Activated T-helper 2 cell treated with anti-CD3 and anti-CD28 coated beads, Interferon-gamma antibody, Interleukin-2, Interleukin-4, amounts not matched to agents 10 μg/mL and 5 μg/mL and 100 μg/mL, durations not matched to agents 14 hours and 24 hours and 36 hours (primary cell): ENCODE measurements around the gene BASP1. TPM values are rescaled to one million over a fixed set of nuclear protein-coding genes. Genes with fewer than 3 reads are reported as not detected.
"Not testable (repeated sequence)": the region's sequence is repeated elsewhere in the genome, so short reads cannot be mapped to it uniquely, and the experiment has no call there.

Source experiments
- DNase-seq: peaks from one replicate; pipeline ENCODE4 v3.0.0; 2021; ENCODE audit warnings: low spot score
- H3K27ac Mint-ChIP-seq: one replicate; pipeline ENCODE4 v1.8.0; 2021; ENCODE audit warnings: mixed read lengths
- H3K27me3 Mint-ChIP-seq: one replicate; pipeline ENCODE4 v1.8.0; 2021; ENCODE audit warnings: low read depth, mixed read lengths
- H3K36me3 Mint-ChIP-seq: one replicate; pipeline ENCODE4 v1.8.0; 2021; ENCODE audit warnings: low read depth, mixed read lengths
- H3K4me1 Mint-ChIP-seq: one replicate; pipeline ENCODE4 v1.8.0; 2021; ENCODE audit warnings: low read depth, mixed read lengths
- H3K4me3 Mint-ChIP-seq: one replicate; pipeline ENCODE4 v1.8.0; 2021; ENCODE audit warnings: low read depth, mild to moderate bottlenecking, moderate library complexity, mixed read lengths
- H3K9me3 Mint-ChIP-seq: one replicate; pipeline ENCODE4 v1.8.0; 2021; ENCODE audit warnings: mixed read lengths
- intact Hi-C: fragments of 100-400 bp; cut with micrococcal nuclease; formaldehyde crosslinking; loops from one replicate; pipeline ENCODE4 v1.15.1; 2023
- total RNA-seq: library from RNA; stranded (reverse); gene quantifications from 2 replicates; pipeline ENCODE4 v1.2.3, GENCODE V29; 2022

The BASP1 gene
- total RNA-seq, 1 donor from 2014 or later, result 0.73 TPM

DNA sequence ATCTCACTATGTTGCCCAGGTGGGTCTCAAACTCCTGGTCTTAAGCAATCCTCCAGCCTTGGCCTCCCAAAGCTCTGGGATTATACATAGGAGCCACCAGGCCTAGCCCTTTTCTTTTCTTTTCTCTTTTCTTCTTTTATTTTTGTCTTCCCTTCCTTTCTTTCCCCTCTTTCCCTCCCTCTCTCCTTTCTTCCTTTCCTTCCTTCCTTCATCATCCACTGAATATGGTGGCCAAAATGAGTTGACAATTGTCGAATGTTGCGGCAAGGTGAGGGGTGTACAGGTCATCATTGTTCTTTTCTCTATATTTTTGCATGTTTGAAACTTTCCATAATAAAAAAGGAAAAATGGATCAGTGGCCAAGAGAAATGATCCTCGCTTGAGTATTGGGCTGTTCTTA lies 32.1 kb upstream of the BASP1 start:
- DNase-seq, result no peak
- H3K27me3 Mint-ChIP-seq, result no peaks in the 10 kb centered on the region
- H3K27ac Mint-ChIP-seq, result no peak overlapping the region
- no peak overlapping the region for H3K4me3 Mint-ChIP-seq
- no peaks in the 10 kb centered on the region for H3K9me3 Mint-ChIP-seq
- H3K4me1 Mint-ChIP-seq, result peaks cover 2% of the 10 kb centered on the region
- no peaks in the 10 kb centered on the region for H3K36me3 Mint-ChIP-seq
- intact Hi-C loops, result loop anchor here (10.0 kb wide), 1 partner anchor 491 kb away; no protein-coding TSS in a partner anchor

DNA sequence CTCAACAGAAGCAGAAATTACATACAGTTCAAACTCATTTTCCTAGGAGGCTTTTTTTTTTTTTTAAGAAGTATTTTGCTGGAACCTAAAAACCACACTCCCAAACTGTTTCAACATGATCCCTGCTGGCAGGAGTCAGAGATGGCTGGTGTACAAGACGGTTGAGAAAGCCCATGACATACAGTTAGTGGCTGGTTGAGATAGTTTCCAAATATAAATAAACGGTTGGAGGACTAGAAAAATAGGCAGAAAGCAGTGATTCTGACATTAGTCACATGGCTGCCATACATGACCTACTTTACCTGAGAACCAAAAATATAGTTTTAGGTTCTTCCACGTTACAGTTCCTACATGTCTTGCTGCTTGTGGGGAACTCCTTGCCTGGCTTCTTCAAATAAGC lies 31.7 kb upstream of the BASP1 start:
- peaks cover 2% of the 10 kb centered on the region for H3K4me1 Mint-ChIP-seq
- H3K9me3 Mint-ChIP-seq, result no peaks in the 10 kb centered on the region
- intact Hi-C loops, result loop anchor here (10.0 kb wide), 1 partner anchor 491 kb away; no protein-coding TSS in a partner anchor
- no peak for DNase-seq
- H3K36me3 Mint-ChIP-seq, result no peaks in the 10 kb centered on the region
- no peak overlapping the region for H3K27ac Mint-ChIP-seq
- H3K27me3 Mint-ChIP-seq, result no peaks in the 10 kb centered on the region
- H3K4me3 Mint-ChIP-seq, result no peak overlapping the region

DNA sequence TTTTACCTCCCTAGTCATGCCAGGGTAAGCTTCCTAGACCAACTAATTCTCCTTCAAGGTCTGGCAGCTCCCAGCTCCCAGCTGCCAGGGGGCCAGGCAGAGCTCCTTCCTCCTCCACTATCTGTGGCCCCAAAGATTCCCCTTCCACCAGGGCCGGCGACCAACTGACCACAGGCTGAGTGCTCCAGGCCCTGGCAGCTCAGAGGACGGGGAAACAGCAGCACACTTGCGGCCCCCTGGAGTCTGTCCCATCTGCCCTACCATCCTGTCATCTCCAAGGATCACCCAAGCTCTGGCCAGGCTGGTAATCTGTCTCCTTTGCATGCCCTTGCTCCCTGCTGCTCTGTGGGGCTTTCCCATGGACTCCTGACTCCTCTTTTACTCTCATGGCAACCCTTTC lies 31.2 kb upstream of the BASP1 start:
- no peak overlapping the region for H3K4me3 Mint-ChIP-seq
- no peak overlapping the region for H3K27ac Mint-ChIP-seq
- no peaks in the 10 kb centered on the region for H3K36me3 Mint-ChIP-seq
- intact Hi-C loops, result loop anchor here (10.0 kb wide), 1 partner anchor 491 kb away; no protein-coding TSS in a partner anchor
- H3K9me3 Mint-ChIP-seq, result no peaks in the 10 kb centered on the region
- H3K27me3 Mint-ChIP-seq, result no peaks in the 10 kb centered on the region
- peaks cover 2% of the 10 kb centered on the region for H3K4me1 Mint-ChIP-seq
- no peak for DNase-seq

DNA sequence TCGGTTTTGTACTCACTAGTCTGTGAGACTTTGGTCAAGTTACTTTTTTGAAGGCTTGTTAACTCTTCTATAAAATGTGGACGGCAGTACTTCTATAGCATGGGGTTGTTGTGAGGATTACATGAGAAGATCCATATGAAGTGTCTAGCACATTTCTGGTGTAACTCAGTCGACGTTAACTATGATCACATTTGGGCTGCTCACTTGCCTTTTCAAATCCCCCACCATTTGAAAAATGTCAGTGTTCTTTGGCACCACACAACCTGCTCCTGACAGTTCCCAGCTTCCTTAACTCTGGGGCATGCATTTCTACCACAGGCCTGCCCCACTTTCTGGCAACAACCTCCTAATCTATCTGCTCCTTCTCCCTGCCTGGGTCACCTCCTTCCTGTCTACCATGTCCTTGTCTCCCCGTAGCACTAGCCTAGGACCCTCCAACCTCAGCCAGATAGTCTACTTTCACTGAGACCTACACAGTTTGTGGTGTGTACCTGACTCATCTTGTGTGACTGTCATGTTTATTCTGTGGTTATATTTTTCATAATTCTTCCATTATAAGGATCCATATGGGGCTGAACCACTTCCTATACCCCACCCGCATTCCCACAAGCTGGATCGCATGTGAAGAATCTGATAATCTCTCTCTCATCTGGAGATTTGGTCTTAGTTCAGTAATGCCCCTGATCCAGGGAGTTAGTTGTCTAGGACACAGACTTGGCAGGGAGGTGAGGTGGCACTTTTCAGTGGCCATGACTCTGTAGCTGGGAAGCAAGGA lies 30.2 kb upstream of the BASP1 start:
- Mint-ChIP-seq H3K4me1 (no peaks in the 10 kb centered on the region), H3K9me3 (no peaks in the 10 kb centered on the region), H3K4me3 (no peak overlapping the region), H3K36me3 (no peaks in the 10 kb centered on the region), H3K27ac (no peak overlapping the region), H3K27me3 (no peaks in the 10 kb centered on the region)
- DNase-seq, result no peak
- intact Hi-C loops, result loop anchor here (10.0 kb wide), 1 partner anchor 492 kb away; no protein-coding TSS in a partner anchor

DNA sequence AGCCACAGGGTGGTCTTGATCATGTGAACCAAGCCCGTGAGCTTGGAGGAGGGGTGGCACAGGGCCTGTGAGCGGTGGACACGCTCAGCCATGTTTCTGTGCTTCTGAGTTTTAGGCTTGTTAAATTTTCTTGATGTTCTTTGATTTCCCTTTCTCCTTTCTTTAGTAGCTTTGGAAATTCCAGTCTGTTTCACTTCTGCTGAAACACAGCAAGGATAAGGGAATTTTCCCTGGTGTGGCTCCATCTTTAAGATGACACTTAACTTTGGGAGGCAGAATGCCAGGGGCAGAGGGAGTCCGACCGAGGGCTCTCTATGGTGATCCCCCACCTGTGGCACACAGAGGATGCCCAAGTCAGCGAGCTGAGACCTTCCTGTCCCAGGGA lies 29.7 kb upstream of the BASP1 start:
- Mint-ChIP-seq H3K9me3 (no peaks in the 10 kb centered on the region), H3K27me3 (no peaks in the 10 kb centered on the region), H3K27ac (no peak overlapping the region), H3K4me1 (no peaks in the 10 kb centered on the region), H3K36me3 (no peaks in the 10 kb centered on the region), H3K4me3 (no peak overlapping the region)
- intact Hi-C loops, result loop anchor here (10.0 kb wide), 1 partner anchor 493 kb away; no protein-coding TSS in a partner anchor
- no peak for DNase-seq

DNA sequence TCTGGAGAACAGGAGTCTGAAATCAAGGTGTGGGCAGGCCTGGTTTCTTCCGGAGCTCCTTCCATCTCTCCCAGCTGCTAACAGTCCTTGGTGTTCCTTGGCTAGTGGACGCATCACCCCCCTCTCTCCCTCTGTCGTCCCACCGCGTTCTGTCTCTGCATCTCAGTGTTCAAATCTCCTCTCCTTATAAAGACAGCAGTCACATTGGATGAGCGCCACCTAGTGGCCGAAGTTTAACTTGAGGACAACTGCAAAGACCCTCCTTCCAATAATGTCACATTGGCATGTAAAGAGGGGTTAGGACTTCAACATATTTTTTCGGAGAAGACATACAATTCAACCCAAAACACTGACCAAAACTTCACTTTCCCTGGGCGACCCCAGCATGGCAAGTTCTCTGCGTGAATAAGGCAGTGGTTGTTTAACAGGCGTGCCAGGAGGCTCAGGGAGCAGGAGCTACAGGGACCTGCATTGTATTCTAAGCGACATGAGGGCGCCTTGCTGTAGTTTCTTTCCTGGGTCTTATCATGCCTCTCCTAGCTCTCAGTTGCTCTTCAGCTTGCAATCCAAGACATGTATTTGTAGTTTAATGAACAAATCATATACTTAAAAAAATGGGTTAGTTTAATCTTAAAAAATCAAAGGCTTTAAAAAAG lies 27.9 kb upstream of the BASP1 start:
- no peak overlapping the region for H3K4me3 Mint-ChIP-seq
- no peaks in the 10 kb centered on the region for H3K36me3 Mint-ChIP-seq
- intact Hi-C loops, result loop anchor here (1.0 to 10.0 kb wide), 3 partner anchors 255 to 495 kb away; no protein-coding TSS in a partner anchor
- no peaks in the 10 kb centered on the region for H3K9me3 Mint-ChIP-seq
- peak; percentile 22 for DNase-seq
- H3K27me3 Mint-ChIP-seq, result no peaks in the 10 kb centered on the region
- H3K4me1 Mint-ChIP-seq, result no peaks in the 10 kb centered on the region
- no peak overlapping the region for H3K27ac Mint-ChIP-seq

DNA sequence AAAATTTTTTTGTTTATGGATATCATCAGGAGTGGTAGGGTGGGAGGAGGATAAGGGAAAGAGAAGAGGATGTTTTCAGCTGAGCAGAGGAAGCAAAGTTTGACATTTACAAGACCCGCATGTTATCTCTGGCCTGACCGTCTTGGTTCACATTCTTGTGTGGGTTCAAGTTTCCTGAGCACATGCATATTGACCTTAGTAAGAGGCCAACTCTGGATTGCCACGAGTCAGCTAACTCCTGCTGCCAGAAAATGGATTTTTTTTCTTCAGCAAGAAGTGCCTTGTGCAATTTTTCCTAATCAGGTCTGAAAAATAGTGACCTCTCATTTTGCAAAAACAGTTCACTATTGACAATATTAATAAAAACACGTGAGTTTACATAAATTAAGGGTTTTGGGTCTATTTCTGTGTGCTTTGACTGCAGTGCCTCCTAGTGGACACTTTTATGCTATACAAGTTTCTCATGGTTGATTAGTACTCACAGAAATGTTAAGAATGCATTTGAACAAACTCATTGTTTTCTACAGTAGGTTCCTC lies 27.1 kb upstream of the BASP1 start:
- Mint-ChIP-seq H3K9me3 (no peaks in the 10 kb centered on the region), H3K36me3 (no peaks in the 10 kb centered on the region), H3K27me3 (no peaks in the 10 kb centered on the region), H3K4me1 (no peaks in the 10 kb centered on the region), H3K4me3 (no peak overlapping the region), H3K27ac (no peak overlapping the region)
- DNase-seq, result no peak
- intact Hi-C loops, result loop anchor here (1.0 kb wide), 1 partner anchor 399 kb away; no protein-coding TSS in a partner anchor

DNA sequence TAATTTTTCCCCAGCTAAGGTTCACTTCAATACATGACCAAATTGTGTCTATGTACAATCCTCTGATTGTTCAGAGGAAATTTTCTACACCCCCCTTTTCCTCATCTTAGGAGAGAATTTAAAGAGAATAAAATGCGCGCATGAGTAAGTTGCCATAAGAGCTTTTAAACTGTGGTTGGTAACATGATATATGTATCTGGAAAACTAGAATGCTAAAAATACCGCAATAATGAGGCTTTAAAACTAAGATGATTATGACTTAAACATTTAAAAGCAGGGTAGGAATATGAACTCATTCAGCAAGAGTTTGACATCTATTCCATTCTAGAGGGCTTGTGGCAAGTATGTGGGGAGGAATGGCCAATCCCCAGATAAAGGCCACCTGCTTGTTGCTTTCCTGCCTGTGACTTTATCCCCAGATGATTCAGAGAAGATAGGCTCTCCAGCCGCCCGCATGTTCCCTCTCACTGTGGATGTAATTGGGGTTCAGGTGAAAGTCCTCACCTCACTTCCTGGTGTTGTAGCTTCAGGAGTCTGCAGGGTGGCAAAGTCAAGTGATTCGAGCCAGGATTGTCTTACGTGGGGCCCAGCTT lies 26.5 kb upstream of the BASP1 start:
- Mint-ChIP-seq H3K4me1 (no peaks in the 10 kb centered on the region), H3K4me3 (no peak overlapping the region), H3K36me3 (no peaks in the 10 kb centered on the region), H3K27me3 (no peaks in the 10 kb centered on the region), H3K9me3 (no peaks in the 10 kb centered on the region), H3K27ac (no peak overlapping the region)
- intact Hi-C loops, result loop anchor here (1.0 kb wide), 1 partner anchor 400 kb away; no protein-coding TSS in a partner anchor
- DNase-seq, result no peak

DNA sequence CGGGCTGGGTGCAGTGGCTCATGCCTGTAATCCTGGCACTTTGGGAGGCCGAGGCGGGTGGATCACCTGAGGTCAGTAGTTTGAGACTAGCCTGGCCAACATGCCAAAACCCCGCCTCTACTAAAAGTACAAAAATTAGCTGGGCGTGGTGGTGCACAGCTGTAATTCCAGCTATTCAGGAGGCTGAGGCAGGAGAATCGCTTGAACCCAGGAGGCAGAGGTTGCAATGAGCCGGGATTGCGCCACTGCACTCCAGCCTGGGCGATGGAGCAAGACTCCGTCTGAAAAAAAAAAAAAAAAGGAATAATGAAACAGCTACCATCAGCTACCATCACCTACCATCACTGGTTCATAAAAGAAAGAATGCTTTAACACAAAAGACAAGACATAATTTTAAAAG lies 25.9 kb upstream of the BASP1 start:
- intact Hi-C loops, H3K9me3 Mint-ChIP-seq, DNase-seq, H3K4me3 Mint-ChIP-seq, H3K27ac Mint-ChIP-seq, H3K36me3 Mint-ChIP-seq, H3K4me1 Mint-ChIP-seq, H3K27me3 Mint-ChIP-seq: not testable (repeated sequence)

DNA sequence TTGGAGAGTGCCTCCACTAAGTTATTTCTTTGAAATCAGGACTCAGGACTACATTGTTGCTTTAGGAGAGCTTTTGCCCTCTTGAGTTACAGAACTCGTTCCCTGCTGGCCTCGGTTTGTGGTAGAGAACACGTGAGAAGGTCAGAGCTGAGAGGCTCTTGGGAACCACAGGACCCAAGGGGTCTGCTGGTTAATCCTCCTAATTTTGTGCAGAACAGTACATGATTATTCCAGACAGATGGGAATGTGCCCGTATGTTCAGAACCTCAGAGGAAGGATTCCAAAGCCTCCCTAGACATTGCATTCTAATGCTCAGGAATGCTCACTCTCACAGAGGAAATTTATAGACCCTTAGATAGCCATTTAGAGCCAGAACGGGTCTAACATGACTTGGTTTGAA lies 25.2 kb upstream of the BASP1 start:
- H3K9me3 Mint-ChIP-seq, result no peaks in the 10 kb centered on the region
- no peak for DNase-seq
- H3K27me3 Mint-ChIP-seq, result no peaks in the 10 kb centered on the region
- H3K36me3 Mint-ChIP-seq, result no peaks in the 10 kb centered on the region
- no peak overlapping the region for H3K4me3 Mint-ChIP-seq
- no peaks in the 10 kb centered on the region for H3K4me1 Mint-ChIP-seq
- intact Hi-C loops, result no loop called here
- H3K27ac Mint-ChIP-seq, result no peak overlapping the region

DNA sequence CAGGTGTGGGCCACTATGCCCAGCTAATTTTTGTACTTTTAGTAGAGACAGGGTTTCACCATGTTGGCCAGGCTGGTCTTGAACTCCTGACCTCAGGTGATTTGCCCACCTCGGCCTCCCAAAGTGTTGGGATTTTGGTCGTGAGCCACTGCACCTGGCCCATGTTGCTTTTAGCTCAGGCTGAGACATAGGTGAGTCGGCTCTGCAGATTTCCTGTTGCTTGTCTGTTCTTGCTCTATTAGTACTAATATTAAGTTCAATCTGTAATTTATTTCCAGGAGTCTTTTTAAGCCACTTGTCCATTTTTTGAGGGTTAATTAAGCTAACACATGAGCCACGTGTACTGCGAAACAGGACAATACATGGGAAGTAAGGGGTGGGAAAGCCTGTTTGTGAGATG lies 21.4 kb upstream of the BASP1 start:
- intact Hi-C loops, result no loop called here

DNA sequence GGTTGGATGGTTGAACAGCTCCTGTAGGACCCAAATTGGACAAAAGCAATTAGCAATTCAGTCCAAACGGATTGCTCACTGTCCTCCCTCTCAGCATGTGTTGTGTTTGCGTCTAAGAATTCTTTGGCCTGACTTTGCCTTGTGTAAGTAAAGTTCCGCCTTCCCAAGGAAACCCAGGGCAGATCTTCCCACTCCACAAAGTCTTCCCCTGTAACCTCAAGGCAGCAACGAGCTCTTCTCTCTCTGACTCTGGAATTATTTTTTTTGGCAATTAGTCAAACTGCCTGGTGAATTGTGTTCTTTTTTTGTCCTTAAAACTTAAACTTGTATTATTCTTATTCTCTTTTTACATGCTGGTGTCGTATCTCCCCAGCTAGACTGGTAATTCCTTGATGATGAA lies 20.7 kb upstream of the BASP1 start:
- no peak overlapping the region for H3K27ac Mint-ChIP-seq
- intact Hi-C loops, result no loop called here
- H3K4me3 Mint-ChIP-seq, result no peak overlapping the region
- H3K9me3 Mint-ChIP-seq, result no peaks in the 10 kb centered on the region
- H3K27me3 Mint-ChIP-seq, result no peaks in the 10 kb centered on the region
- H3K4me1 Mint-ChIP-seq, result no peaks in the 10 kb centered on the region
- no peak for DNase-seq
- H3K36me3 Mint-ChIP-seq, result no peaks in the 10 kb centered on the region

More for the DNA sequence above, 21.4 kb upstream of the BASP1 start:
- Mint-ChIP-seq H3K27me3 (no peaks in the 10 kb centered on the region), H3K36me3 (no peaks in the 10 kb centered on the region), H3K4me1 (no peaks in the 10 kb centered on the region), H3K9me3 (no peaks in the 10 kb centered on the region), H3K4me3 (no peak overlapping the region), H3K27ac (no peak overlapping the region)
- DNase-seq, result no peak
